ENCODE results near the gene TRIM64.
"Not testable (repeated sequence)": the region's sequence is repeated elsewhere in the genome, so short reads cannot be mapped to it uniquely, and the experiment has no call there.

TRIM64 gene, protein sequence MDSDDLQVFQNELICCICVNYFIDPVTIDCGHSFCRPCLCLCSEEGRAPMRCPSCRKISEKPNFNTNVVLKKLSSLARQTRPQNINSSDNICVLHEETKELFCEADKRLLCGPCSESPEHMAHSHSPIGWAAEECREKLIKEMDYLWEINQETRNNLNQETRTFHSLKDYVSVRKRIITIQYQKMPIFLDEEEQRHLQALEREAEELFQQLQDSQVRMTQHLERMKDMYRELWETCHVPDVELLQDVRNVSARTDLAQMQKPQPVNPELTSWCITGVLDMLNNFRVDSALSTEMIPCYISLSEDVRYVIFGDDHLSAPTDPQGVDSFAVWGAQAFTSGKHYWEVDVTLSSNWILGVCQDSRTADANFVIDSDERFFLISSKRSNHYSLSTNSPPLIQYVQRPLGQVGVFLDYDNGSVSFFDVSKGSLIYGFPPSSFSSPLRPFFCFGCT

DNA sequence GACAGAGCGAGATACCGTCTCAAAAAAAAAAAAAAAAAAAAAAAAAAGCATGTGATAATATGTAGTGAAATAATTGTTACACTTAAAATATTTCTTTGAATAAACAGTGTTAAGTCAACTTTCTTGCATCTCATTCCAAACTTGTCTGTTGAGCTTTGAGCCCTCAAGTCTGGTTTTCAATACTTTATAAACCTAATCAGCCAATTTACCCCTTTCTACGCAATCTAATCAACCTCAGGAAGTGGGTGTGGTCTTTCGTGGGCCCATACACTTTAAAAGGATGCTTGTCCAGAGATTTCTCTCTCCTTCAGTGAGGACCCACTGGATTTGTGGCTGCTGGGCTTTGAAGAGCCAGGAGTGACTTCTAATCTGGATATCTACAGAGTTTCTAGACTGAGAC lies at the start of gene TRIM64:
Gene TRIM64, plus strand, starts transcription at position 301 of the 400 bp plus-strand sequence. CDS start 2,467 bp downstream, outside the sequence.
- DNase-seq: not testable (repeated sequence)

DNA sequence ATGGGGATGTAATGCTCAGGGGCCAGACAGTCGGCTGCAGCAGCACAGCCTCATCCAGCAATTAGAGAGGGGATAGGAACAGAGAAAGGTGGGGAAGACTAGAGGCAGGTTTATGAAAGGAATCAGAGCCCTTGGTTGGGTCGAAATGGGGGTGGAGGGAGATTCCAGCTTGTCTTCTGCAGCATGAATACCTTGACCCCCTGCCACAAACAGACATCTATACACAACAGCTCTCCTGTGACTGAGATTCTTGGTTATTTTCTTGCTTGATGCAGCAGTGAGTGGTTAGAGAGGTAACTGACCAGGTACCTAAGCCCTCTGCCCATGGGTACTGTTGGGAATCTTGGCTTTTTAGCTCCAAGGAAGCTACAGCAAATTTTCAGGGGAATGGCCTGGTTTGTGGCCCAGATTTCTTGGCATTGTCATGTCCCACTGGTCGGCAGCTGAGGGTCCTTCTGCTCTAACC lies 43.6 kb upstream of the TRIM64 start, which contains the start of gene TRIM49D1:
Gene TRIM49D1, minus strand, starts transcription at position 51 of the 466 bp plus-strand sequence. CDS start 4,535 bp downstream, outside the sequence.
- no peak for DNase-seq

DNA sequence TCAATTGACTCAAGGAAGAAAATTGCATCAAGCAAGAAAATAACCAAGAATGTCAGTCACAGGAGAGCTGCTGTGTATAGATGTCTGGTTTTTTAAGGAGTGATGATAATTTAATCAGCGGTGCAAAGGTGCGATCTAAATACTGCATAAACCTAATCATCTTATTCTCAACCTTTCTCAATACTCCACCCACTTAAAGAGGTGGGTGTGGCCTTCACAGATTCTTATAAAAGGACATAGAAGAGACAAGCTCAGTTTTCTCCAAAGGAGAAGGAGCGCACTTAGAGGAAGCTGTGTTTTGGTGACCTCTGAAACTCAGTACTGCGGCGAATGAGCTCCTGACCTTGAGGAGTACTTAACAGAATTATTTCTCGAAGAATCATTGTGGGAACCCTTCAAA lies 42.1 kb upstream of the TRIM64 start, which contains the start of gene TRIM49D2:
Gene TRIM49D2, plus strand, starts transcription at position 301 of the 400 bp plus-strand sequence. CDS start 2,698 bp downstream, outside the sequence.
- not testable (repeated sequence) for DNase-seq

DNA sequence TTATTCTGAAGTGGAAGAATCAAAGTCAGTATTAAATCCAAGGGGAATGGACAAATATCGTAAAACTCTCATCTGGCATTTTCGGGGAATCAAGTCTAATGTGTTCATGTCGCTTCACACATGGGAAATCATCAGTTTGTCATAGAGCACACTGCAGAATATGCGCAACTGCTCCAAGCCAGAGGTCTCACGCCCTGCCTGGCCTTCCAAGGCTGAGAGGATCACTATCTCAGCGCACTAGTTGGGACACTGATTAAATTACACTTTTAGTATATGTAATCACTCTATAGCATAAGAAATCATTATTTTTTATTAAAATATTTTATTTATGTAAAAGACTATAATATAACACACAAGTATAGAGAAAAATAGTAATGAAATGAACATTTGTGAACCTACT lies 5.0 kb upstream of the TRIM64 start:
- not testable (repeated sequence) for DNase-seq

Data from activated CD4-positive, alpha-beta T cell treated with anti-CD3 and anti-CD28 coated beads for 4 hours (primary cell).